Bone marrow (tissue), 2 donors: ENCODE results near the gene SLC35G3.
"Not testable (repeated sequence)": the region's sequence is repeated elsewhere in the genome, so short reads cannot be mapped to it uniquely, and the experiment has no call there.

Source experiments
- DNase-seq, 2 donors: peaks; one replicate each; lab custom pipeline; 2025; lab: John Stamatoyannopoulos, UW

SLC35G3 gene

GRCh38 chr17:35210741-35211140, 16.5 kb upstream of the SLC35G3 start:
- no peak for DNase-seq

- DNase-seq: not testable (repeated sequence)
Measured at GRCh38 chr17:35202582-35202981, 8.4 kb upstream of the SLC35G3 start.

GRCh38 chr17:35195062-35195461, 869 bp upstream of the SLC35G3 start:
- DNase-seq: not testable (repeated sequence)

DNA sequence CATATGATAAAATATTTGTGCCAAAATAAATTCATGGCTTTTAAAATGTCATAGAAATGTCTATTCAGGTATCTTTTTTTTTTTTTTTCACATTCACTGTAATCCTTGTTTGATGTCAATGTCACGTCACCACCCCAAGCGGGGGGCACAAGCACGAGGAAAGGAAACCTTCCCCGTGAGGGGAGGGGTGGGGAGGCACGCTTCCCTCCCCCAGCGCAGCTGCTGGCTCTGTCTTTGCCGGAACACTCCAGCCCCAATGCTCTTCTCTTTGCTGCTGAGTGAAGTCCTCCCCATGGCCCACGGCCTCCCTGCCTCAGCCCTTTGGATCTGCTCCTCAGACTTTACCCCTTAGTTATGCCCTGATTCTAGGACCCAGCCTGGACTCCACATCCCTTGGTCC, 1.5 kb downstream of the SLC35G3 start:
- DNase-seq: no peak

- DNase-seq: no peak
Measured at GRCh38 chr17:35191001-35191695, 3.0 kb downstream of the SLC35G3 start.

DNA sequence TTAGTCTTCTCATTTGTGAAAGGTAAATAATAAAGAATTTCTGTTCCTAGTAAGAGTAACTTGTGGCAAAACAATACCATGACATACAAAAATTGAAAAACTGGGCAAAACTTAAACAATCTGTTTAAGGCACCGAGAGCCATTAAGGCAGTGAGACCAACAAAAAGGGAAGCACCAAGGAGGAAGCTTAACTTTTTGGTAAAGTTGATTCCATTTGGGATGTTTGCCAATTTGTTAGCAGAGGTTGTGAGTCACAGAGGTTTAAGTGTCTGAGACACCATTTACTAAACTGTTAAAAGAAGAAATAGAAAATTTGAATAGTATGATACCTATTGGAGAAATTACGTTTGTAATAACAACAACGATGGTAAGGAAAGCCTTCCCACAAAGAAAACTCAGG, 4.9 kb downstream of the SLC35G3 start:
- peak in 1 of 2 donors; percentile 43 for DNase-seq

DNA sequence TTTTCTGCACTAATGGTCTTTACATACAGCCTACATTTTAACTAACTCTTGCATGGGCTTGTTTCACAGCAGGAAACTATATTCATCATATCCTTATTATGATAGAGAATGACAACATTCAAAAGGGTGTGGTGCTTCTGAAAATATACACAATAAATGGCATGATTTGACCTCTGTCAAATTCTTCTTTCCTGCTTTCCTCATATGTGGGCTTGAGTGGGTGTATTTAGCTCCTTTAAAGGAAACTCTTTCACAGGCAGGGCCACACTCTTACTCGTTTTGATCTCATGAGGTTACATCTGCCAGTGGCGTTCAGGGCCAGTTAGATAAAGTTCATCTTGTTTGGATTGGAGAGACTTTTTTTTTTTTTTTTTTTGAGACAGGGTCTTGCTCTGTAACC, 6.1 kb downstream of the SLC35G3 start:
- DNase-seq: no peak

- DNase-seq: no peak
Measured at GRCh38 chr17:35187481-35187880, 6.7 kb downstream of the SLC35G3 start.

DNA sequence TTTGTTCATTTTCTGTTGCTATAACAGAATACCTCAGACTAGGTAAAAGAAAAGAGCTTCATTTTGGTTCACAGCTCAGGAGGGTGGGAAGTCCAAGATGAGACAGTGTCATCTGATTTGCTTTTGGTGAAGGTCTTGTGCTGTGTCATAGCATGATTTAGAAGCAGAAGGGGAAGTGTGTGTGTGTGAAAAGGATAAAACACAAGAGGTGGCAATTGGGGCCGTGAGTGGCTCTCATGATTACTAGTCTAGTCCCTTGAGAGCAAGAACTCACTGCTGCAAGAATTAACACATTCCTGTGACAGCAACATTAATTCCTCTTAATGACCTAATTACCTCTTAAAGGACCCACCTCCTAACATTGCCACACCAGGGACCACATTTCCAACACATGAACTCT, 8.3 kb downstream of the SLC35G3 start:
- DNase-seq: no peak

GRCh38 chr17:35184274-35184673, 9.9 kb downstream of the SLC35G3 start:
- no peak for DNase-seq

DNA sequence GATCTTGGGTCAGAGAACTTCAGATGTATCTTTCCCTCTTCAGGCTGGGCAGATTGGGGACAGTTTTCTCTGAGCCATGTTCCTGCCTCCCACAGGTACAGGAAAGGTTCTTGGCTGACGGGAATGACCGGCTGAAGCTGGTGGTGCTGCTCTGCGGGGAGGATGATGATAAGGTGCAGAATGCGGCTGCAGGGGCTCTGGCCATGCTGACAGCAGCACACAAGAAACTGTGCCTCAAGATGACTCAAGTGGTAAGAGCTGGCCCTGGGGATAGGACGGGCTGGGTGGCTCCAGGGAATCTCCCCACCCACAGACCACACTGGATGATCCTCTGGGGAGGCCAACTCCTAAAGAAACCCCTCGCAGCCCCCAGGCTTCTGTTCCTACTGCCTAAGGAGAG, 10.9 kb downstream of the SLC35G3 start:
- no peak for DNase-seq

DNA sequence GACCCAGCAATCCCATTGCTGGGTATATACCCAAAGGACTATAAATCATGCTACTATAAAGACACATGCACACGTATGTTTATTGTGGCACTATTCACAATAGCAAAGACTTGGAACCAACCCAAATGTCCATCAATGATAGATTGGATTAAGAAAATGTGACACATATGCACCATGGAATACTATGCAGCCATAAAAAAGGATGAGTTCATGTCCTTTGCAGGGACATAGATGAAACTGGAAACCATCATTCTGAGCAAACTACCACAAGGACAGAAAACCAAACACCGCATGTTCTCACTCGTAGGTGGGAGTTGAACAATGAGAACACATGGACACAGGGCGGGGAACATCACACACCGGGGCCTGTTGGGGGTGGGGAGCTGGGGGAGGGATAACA, 14.8 kb downstream of the SLC35G3 start:
- DNase-seq: not testable (repeated sequence)

DNA sequence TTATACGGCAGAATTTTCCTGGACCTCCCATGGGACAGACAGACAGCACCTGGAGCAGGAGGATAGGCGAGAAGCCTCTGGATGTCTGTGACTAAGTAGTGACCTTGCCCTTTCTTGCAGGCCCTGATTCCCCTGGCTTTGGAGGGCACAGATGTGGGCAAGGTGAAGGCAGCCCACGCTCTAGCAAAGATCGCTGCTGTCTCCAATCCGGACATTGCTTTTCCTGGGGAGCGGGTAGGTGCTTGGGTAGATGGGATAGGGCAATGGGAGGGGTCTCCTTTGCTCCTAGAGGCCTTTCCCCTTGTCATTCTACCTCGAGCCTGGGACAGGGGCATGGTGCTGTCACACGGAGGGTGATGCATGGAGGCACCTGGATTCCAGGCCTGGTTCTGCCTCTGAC, 17.3 kb downstream of the SLC35G3 start:
- no peak for DNase-seq

DNA sequence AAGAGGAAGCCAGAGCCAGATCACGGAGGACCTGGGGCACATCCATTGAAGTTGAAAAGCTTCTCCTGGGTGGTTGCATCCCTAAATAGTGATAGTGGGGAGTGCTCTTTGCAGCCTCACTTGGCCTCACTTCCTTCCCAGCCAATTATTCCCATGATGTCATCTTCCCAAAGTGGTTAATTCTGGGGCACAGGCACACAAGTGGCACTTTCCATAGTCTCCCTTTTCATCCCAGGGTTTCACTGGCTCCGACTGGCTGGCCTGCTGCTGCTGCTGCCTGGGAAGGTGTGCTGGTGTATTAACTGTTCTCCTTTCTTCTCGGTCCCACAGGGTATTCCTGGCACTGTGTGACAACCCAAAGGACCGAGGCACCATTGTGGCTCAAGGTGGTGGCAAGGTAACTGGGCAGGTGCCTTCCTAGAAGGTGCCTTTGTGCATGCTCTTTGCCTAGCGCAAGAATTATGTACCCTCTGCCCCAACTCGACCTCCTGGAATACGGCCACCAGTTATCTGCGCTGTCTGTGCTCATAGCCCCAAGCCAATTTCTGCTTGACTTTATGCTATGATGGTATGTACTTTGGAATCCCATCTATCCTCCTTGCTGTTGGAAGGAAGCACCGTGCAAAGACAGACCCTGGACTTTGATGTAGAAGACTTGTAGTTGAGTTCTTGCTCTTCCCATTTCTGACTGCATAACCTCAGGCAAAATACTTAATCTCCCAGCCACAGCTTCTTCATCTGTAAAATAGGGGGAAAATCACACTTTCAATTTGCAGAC, 18.4 kb downstream of the SLC35G3 start:
- DNase-seq: no peak

DNA sequence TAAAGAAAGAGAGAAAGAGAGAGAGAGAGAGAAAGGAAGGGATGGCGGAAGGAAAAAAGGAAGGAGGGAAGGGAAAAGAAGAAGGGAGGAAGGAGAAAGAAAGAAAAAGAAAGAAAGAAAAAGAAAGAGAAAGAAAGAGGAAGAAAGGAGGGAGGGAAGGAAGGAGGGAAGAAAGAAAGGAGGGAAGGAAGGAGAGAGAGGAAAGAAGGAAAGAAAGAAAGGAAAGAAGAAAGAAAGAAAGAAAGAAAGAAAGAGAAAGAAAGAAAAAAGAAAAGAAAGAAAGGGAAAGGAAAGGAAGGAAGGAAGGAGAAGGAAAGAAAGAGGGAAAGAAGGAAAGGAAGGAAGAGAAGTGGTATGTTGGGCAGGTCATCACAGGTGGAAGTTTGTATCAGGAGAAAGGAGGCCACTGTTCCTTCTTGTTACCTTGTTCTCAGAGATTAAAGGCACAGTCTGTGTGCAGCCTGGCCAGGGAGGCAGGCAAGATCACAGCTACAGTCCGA, 19.3 kb downstream of the SLC35G3 start:
- no peak for DNase-seq

- DNase-seq: not testable (repeated sequence)
Measured at GRCh38 chr17:35172321-35172720, 21.9 kb downstream of the SLC35G3 start.

DNA sequence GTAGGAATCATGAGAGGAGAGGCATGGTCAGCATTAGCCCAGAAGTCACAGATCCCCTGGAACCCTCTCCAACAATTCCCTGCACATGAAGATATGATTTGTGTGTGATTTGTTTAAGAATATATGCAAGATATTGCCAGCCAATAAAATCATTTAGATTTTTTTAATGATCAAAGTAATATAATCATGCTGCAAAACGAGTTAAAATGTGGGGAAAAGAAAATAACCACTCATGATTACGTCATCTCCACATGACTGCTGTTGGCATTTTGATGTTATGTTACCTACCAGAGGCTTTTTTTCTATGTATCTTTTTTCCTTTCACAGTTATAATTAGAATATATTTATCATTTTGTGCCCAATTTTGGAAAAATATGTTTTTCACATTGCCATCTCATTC, 22.4 kb downstream of the SLC35G3 start:
- no peak for DNase-seq

GRCh38 chr17:35170968-35171771, 23.0 kb downstream of the SLC35G3 start:
- no peak for DNase-seq

DNA sequence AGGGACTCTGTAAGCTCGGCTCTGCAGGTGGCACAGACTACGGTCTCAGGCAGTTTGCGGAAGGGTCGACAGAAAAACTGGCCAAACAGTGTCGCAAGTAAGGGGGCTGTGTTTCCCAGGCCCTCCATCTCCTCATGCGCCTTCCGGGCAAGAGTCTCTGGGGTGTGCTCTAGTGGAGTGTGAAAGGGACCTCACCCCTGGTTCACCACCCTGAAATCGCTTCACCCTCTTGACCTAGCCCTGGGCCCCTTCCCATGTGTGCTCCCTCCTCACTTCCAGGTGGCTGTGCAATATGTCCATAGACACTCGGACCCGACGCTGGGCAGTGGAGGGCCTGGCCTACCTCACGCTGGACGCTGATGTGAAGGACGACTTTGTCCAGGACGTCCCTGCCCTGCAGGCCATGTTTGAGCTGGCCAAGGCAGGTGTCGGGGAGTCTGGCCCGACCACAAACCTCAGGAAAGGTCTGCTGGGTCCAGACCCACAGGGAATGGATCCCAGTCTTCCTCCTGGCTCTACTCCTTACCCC, 24.3 kb downstream of the SLC35G3 start:
- DNase-seq: no peak

GRCh38 chr17:35167666-35168065, 26.5 kb downstream of the SLC35G3 start:
- DNase-seq: no peak

DNA sequence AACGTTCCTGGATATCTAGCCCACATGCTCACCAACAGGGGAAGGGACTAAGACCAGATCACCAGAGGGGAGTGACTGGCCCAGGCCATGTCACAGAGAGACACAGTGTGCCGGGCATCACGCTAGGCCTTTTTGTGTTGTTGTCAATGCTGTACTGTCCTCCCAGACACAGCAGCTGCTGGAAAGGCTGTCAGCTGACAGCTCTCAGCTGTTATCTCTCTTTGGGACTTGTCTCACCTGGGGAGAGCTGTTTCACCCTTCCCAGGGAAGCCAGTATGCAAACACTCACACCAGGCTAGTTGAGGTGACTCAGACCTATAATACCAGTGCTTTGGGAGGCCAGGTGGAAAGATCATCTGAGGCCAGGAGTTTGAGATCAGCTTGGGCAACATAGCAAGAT, 27.1 kb downstream of the SLC35G3 start:
- no peak for DNase-seq

- DNase-seq: no peak
Measured at GRCh38 chr17:35166526-35166925, 27.7 kb downstream of the SLC35G3 start.
